H1 (cell line): ENCODE results near the gene MYBPC2.

Experiments
- EGR1 ChIP-seq: IDR thresholded peaks from 2 replicates; pipeline ENCODE4 v1.6.1; 2011; ENCODE audit warnings: low read depth, low read length, borderline replicate concordance
- GABPA ChIP-seq: IDR thresholded peaks from 2 replicates; pipeline ENCODE4 v1.6.1; 2011; ENCODE audit warnings: mild to moderate bottlenecking, low read length, moderate library complexity, borderline replicate concordance; ENCODE audit not compliant: insufficient read depth
- HDAC2 ChIP-seq, 2 experiments: fragments of 300-600 bp in 1 of 2; sonication (generic) in 1 of 2; IDR thresholded peaks; 2 replicates each; pipeline ENCODE4 v1.6.1; 2011 to 2012; ENCODE audit warnings: low read depth in 2 of 2, low read length in 2 of 2, mild to moderate bottlenecking in 2 of 2, moderate library complexity in 2 of 2, borderline replicate concordance in 1 of 2, inconsistent platforms in 1 of 2
- JUN ChIP-seq: IDR thresholded peaks from 2 replicates; pipeline ENCODE4 v1.6.1; 2011; ENCODE audit warnings: low read depth, mild to moderate bottlenecking, improper control_type of control experiment, low read length
- KDM4A ChIP-seq: IDR thresholded peaks from one replicate; pipeline ENCODE4 v1.7.1; 2012; ENCODE audit warnings: low read depth, mild to moderate bottlenecking, moderate library complexity, low read length, inconsistent platforms; ENCODE audit not compliant: severe bottlenecking
- NRF1 ChIP-seq: IDR thresholded peaks from 2 replicates; pipeline ENCODE4 v1.6.1; 2011; ENCODE audit warnings: mild to moderate bottlenecking, low read depth, low read length, improper control_type of control experiment
- POLR2AphosphoS5 ChIP-seq: IDR thresholded peaks from 2 replicates; pipeline ENCODE4 v1.6.1; 2011; ENCODE audit warnings: low read depth, low read length
- YY1 ChIP-seq: IDR thresholded peaks from 2 replicates; pipeline ENCODE4 v1.6.1; 2011; ENCODE audit warnings: low read depth, mild to moderate bottlenecking, low read length
- TF ChIP-seq, protein P1 (sequence below), 3 experiments: IDR thresholded peaks; 1 replicate in 2 of 3; 2 replicates in 1 of 3; pipeline versions ENCODE4 v1.5.1 to v1.6.1; 2011; ENCODE audit warnings: low read length in 3 of 3, mild to moderate bottlenecking in 3 of 3, inconsistent platforms in 2 of 3, low read depth in 1 of 3, moderate library complexity in 1 of 3; ENCODE audit not compliant: insufficient read depth in 1 of 3; ENCODE audit errors: control extremely low read depth in 1 of 3
- TF ChIP-seq, protein P2 (sequence below): IDR thresholded peaks from 2 replicates; pipeline ENCODE4 v1.6.1; 2012; ENCODE audit warnings: inconsistent platforms

DNA sequence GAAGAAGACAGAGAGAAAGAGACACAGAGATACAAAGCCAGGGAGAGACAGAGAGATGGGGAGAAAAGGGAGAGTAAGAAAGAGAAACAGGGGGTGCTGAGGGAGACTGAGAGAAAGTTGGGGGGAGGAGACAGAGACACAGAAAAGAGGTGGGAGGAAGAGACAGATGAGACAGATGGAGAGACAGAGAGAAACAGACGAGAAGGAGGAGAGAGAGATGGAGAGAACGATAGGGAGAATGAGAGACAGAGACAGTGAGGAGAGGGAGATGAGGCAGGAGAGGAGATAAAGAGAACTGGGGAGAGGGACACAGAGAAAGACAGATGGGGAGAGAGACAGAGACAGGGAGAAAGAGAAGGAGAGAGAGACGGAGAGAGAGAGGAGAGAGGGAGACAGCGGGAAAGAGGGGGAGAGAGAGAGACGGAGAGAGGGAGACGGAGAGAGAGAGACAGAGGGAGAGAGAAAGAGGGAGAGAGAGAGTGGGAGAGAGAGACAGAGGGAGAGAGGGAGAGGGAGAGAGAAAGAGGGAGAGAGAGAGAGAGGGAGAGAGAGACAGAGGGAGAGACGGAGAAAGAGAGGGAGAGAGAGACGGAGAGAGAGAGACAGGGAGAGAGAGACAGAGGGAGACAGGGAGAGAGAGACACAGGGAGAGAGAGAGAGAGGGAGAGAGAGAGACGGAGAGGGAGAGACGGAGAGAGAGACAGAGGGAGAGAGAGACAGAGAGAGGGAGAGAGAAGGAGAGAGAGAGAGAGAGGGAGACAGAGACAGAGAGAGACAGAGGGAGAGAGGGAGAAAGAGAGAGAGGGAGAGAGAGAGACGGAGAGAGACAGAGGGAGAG is 65.7 kb downstream of the MYBPC2 start:
- TF ChIP-seq KDM4A (no peak), GABPA (no peak), HDAC2 (IDR thresholded peaks at IDR 0.05; ENCODE audit: borderline replicate concordance in 1 of 2, low read depth in 2 of 2, low read length in 2 of 2) (no peak), POLR2AphosphoS5 (no peak), EGR1 (no peak), JUN (no peak), NRF1 (no peak), YY1 (no peak)
- TF ChIP-seq, protein P1, sequence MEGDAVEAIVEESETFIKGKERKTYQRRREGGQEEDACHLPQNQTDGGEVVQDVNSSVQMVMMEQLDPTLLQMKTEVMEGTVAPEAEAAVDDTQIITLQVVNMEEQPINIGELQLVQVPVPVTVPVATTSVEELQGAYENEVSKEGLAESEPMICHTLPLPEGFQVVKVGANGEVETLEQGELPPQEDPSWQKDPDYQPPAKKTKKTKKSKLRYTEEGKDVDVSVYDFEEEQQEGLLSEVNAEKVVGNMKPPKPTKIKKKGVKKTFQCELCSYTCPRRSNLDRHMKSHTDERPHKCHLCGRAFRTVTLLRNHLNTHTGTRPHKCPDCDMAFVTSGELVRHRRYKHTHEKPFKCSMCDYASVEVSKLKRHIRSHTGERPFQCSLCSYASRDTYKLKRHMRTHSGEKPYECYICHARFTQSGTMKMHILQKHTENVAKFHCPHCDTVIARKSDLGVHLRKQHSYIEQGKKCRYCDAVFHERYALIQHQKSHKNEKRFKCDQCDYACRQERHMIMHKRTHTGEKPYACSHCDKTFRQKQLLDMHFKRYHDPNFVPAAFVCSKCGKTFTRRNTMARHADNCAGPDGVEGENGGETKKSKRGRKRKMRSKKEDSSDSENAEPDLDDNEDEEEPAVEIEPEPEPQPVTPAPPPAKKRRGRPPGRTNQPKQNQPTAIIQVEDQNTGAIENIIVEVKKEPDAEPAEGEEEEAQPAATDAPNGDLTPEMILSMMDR (IDR thresholded peaks at IDR 0.05; ENCODE audit: control extremely low read depth in 1 of 3, insufficient read depth in 1 of 3, low read depth in 1 of 3, low read length in 3 of 3) = no peak
- TF ChIP-seq, protein P2, sequence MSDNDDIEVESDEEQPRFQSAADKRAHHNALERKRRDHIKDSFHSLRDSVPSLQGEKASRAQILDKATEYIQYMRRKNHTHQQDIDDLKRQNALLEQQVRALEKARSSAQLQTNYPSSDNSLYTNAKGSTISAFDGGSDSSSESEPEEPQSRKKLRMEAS = no peak
